22Rv1 (cell line): Measurements from ENCODE around the gene LAMA2.

ENCODE experiments used
- H3K27ac ChIP-seq: fragments of 450-650 bp; 2 replicates; pipeline ENCODE4 v1.5.1; 2017
- ZFX ChIP-seq: fragments of 450-650 bp; IDR thresholded peaks from 2 replicates; pipeline ENCODE4 v1.6.1; 2017; ENCODE audit warnings: antibody characterized with exemption, borderline replicate concordance
- TF ChIP-seq, protein P1 (sequence below): fragments of 450-650 bp; IDR thresholded peaks from 2 replicates; pipeline ENCODE4 v1.5.1; 2017; ENCODE audit warnings: mild to moderate bottlenecking

LAMA2 gene

DNA sequence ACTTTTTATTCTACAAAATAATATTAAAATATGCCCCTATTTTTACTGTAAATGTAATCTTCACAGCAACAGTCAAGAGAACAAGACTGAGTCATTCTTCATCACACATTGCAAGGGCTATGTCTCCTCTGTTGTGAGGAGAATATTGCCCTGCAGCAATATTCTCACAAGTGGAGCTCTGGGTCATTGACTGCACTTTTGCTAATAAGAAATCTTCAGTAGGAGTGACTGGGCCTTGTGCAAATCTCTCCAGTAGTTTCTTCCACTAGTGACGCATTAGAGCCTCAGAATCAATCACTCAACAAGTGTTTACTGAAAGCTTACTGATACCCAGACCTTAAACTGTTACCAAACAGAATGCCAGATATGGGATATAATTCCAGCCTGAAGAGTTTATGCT, 49.1 kb downstream of the LAMA2 start:
- no peak overlapping the region for H3K27ac ChIP-seq
- TF ChIP-seq, protein P1, sequence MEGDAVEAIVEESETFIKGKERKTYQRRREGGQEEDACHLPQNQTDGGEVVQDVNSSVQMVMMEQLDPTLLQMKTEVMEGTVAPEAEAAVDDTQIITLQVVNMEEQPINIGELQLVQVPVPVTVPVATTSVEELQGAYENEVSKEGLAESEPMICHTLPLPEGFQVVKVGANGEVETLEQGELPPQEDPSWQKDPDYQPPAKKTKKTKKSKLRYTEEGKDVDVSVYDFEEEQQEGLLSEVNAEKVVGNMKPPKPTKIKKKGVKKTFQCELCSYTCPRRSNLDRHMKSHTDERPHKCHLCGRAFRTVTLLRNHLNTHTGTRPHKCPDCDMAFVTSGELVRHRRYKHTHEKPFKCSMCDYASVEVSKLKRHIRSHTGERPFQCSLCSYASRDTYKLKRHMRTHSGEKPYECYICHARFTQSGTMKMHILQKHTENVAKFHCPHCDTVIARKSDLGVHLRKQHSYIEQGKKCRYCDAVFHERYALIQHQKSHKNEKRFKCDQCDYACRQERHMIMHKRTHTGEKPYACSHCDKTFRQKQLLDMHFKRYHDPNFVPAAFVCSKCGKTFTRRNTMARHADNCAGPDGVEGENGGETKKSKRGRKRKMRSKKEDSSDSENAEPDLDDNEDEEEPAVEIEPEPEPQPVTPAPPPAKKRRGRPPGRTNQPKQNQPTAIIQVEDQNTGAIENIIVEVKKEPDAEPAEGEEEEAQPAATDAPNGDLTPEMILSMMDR: no peak
- no peak for TF ChIP-seq ZFX

- H3K27ac ChIP-seq: no peak overlapping the region
- TF ChIP-seq ZFX: no peak
- TF ChIP-seq, protein P1: no peak
Measured at GRCh38 chr6:128950864-128951263, 67.9 kb downstream of the LAMA2 start.

- TF ChIP-seq, protein P1: no peak
- TF ChIP-seq ZFX: no peak
- H3K27ac ChIP-seq: no peak overlapping the region
Measured at GRCh38 chr6:128952902-128953301, 70.0 kb downstream of the LAMA2 start.

- TF ChIP-seq ZFX: no peak
- TF ChIP-seq, protein P1: no peak
- H3K27ac ChIP-seq: no peak overlapping the region
Measured at GRCh38 chr6:128954308-128955043, 71.5 kb downstream of the LAMA2 start.

- no peak for TF ChIP-seq ZFX
- TF ChIP-seq, protein P1: no peak
- no peak overlapping the region for H3K27ac ChIP-seq
Measured at GRCh38 chr6:128963561-128963960, 80.6 kb downstream of the LAMA2 start.

DNA sequence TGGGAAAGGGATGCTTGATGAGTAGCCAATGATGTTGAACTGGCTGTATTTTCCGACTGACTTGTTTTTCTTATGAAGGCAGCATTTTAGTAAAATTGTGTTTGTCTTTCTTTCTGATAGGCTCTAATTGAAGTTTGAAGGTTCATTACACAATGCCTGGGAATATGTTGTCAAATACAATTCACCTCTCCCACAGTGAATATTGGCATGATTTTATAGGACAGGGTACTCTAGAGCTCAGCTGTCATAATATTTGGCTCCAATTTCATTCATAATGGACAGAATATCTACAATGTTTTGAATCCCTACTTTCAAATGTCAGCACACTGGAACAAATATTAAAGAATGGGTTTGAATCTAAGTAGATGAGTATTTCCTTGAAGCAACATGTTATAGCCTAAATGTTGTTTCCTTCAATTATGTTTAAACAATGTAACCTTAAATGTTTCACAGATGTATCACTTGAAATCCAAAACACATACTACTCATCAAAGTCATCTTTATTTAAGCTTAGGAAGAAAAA, 81.4 kb downstream of the LAMA2 start:
- H3K27ac ChIP-seq: no peak overlapping the region
- TF ChIP-seq, protein P1: no peak
- no peak for TF ChIP-seq ZFX

DNA sequence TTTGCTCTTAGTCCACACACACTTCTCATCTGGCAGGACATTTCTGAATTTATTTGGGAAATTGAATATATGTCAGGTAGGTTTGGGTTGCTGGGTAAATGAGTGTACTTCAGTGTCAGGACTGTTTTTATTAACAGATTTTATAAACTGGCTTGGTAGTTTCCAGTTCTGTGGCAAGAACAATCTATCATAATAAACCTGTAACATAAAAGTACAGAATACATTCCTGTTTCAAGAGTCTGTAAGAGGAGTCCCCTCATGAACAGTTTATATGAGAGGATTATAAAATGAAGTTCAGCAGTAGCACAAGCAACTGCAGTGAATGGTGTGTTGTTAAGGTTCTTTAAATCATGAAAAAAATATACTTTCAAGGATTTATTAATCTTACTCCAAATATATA, 81.8 kb downstream of the LAMA2 start:
- no peak overlapping the region for H3K27ac ChIP-seq
- TF ChIP-seq, protein P1: no peak
- no peak for TF ChIP-seq ZFX
